8988T (cell line): ENCODE data around the gene CDC7.
"Not testable (repeated sequence)": the region's sequence is repeated elsewhere in the genome, so short reads cannot be mapped to it uniquely, and the experiment has no call there.

Experiments used
- DNase-seq: peaks from one replicate; pipeline ENCODE4 v3.0.0; 2011

CDC7 gene

GRCh38 chr1:91500756-91501522, at the start of gene CDC7:
Gene CDC7 (plus strand): TSS chr1:91500851. CDS start chr1:91501717, 866 bp downstream.
- DNase-seq, result peak; percentile 38

- no peak for DNase-seq
Observed at GRCh38 chr1:91454136-91454535, 46.5 kb upstream of the CDC7 start.

GRCh38 chr1:91455334-91455733, 45.3 kb upstream of the CDC7 start:
- no peak for DNase-seq

GRCh38 chr1:91455896-91456295, 44.8 kb upstream of the CDC7 start:
- DNase-seq, result no peak

- DNase-seq, result not testable (repeated sequence)
Observed at GRCh38 chr1:91465350-91465749, 35.3 kb upstream of the CDC7 start.

- no peak for DNase-seq
Observed at GRCh38 chr1:91476533-91477217, 24.0 kb upstream of the CDC7 start.

GRCh38 chr1:91487469-91487868, 13.2 kb upstream of the CDC7 start:
- DNase-seq, result no peak

GRCh38 chr1:91490501-91490900, 10.2 kb upstream of the CDC7 start:
- no peak for DNase-seq

GRCh38 chr1:91498035-91498434, 2.6 kb upstream of the CDC7 start:
- no peak for DNase-seq

GRCh38 chr1:91498498-91499245, 2.0 kb upstream of the CDC7 start:
- no peak for DNase-seq

GRCh38 chr1:91499346-91499745, 1.3 kb upstream of the CDC7 start:
- DNase-seq, result no peak

GRCh38 chr1:91499904-91500755, 521 bp upstream of the CDC7 start:
- no peak for DNase-seq

- no peak for DNase-seq
Observed at GRCh38 chr1:91501523-91501851, 836 bp downstream of the CDC7 start.

- DNase-seq, result no peak
Observed at GRCh38 chr1:91501971-91502671, 1.5 kb downstream of the CDC7 start.

- DNase-seq, result no peak
Observed at GRCh38 chr1:91502672-91503184, 2.1 kb downstream of the CDC7 start.

GRCh38 chr1:91503332-91503900, 2.8 kb downstream of the CDC7 start:
- DNase-seq, result no peak

GRCh38 chr1:91503975-91504530, 3.4 kb downstream of the CDC7 start:
- no peak for DNase-seq

- no peak for DNase-seq
Observed at GRCh38 chr1:91505086-91505485, 4.4 kb downstream of the CDC7 start.

- no peak for DNase-seq
Observed at GRCh38 chr1:91506071-91506470, 5.4 kb downstream of the CDC7 start.

- DNase-seq, result no peak
Observed at GRCh38 chr1:91507328-91507727, 6.7 kb downstream of the CDC7 start.

- DNase-seq, result no peak
Observed at GRCh38 chr1:91510754-91511153, 10.1 kb downstream of the CDC7 start.
